ENCODE data around the gene SEC16B.
A peak's percentile ranks its signal among the peaks of the same experiment; 100 is the strongest.

The SEC16B gene

GRCh38 chr1:177969825-177970371, at the start of gene SEC16B:
TSS of gene SEC16B (minus strand) at chr1:177970058. CDS start at chr1:177967981, 2,077 bp downstream.
- Histone ChIP-seq H3K27ac (ENCODE audit: low read depth, low read length) (no peak within 1 kb of the TSS), H2AFZ (ENCODE audit: low read depth, low read length, severe bottlenecking) (peak within 1 kb of the TSS; percentile 8), H3K9ac (ENCODE audit: low read length) (no peak within 1 kb of the TSS), H3F3A (ENCODE audit: insufficient read depth) (no peaks in the 10 kb centered on the region), H3K4me2 (ENCODE audit: low read depth, low read length, poor library complexity, severe bottlenecking) (no peak within 1 kb of the TSS), H3K9me2 (replicated peaks; ENCODE audit: insufficient read depth, low read length) (no peaks in the 10 kb centered on the region), H3K36me3 (ENCODE audit: low read length) (no peaks in the 10 kb centered on the region), H3K9me3 (ENCODE audit: insufficient read depth, low read length) (no peaks in the 10 kb centered on the region), H3K4me3 (ENCODE audit: insufficient read depth, low read length, poor library complexity, severe bottlenecking) (no peak within 1 kb of the TSS), H3K27me3 (ENCODE audit: low read length) (no peaks in the 10 kb centered on the region), H4K20me1 (ENCODE audit: low read depth, low read length) (no peaks in the 10 kb centered on the region), H3K79me2 (ENCODE audit: insufficient read depth, low read length) (no peaks in the 10 kb centered on the region)
- TF ChIP-seq, protein P1, sequence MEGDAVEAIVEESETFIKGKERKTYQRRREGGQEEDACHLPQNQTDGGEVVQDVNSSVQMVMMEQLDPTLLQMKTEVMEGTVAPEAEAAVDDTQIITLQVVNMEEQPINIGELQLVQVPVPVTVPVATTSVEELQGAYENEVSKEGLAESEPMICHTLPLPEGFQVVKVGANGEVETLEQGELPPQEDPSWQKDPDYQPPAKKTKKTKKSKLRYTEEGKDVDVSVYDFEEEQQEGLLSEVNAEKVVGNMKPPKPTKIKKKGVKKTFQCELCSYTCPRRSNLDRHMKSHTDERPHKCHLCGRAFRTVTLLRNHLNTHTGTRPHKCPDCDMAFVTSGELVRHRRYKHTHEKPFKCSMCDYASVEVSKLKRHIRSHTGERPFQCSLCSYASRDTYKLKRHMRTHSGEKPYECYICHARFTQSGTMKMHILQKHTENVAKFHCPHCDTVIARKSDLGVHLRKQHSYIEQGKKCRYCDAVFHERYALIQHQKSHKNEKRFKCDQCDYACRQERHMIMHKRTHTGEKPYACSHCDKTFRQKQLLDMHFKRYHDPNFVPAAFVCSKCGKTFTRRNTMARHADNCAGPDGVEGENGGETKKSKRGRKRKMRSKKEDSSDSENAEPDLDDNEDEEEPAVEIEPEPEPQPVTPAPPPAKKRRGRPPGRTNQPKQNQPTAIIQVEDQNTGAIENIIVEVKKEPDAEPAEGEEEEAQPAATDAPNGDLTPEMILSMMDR (IDR thresholded peaks at IDR 0.05; ENCODE audit: insufficient read depth, low read length, poor library complexity, severe bottlenecking) = no peak
- no peak for TF ChIP-seq EZH2phosphoT487 (conservative IDR thresholded peaks at IDR 0.05; ENCODE audit: low read length)

DNA sequence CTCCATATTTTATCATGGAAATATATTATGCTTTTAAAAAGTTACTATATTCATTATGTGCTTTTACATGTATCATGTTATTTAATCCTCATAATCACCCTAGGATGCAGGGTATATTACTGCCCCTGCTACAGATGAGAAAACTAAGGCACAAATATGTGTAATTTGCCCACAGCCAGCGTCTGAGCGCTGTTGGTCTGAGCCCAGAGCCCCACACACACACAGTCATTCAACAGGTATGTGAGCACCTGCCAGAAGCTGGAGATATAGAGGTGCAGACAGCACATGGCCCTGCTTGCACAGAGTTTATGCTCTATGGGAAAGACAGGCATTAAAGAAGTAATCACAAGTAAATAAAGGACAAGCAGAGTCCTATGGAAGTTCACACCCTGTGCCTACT, 49.8 kb upstream of the SEC16B start:
- Histone ChIP-seq H4K20me1 (ENCODE audit: low read depth, low read length) (no peaks in the 10 kb centered on the region), H3K27me3 (ENCODE audit: low read length) (no peaks in the 10 kb centered on the region), H3K36me3 (ENCODE audit: low read length) (no peaks in the 10 kb centered on the region), H3K9ac (ENCODE audit: low read length) (no peak overlapping the region), H3F3A (ENCODE audit: insufficient read depth) (no peaks in the 10 kb centered on the region), H3K4me2 (ENCODE audit: low read depth, low read length, poor library complexity, severe bottlenecking) (no peak overlapping the region), H2AFZ (ENCODE audit: low read depth, low read length, severe bottlenecking) (no peak overlapping the region), H3K9me3 (ENCODE audit: insufficient read depth, low read length) (no peaks in the 10 kb centered on the region), H3K9me2 (replicated peaks; ENCODE audit: insufficient read depth, low read length) (peaks cover 3% of the 10 kb centered on the region; the same call in 1 of the 2 replicates), H3K4me3 (ENCODE audit: insufficient read depth, low read length, poor library complexity, severe bottlenecking) (no peak overlapping the region), H3K27ac (ENCODE audit: low read depth, low read length) (no peak overlapping the region), H3K79me2 (ENCODE audit: insufficient read depth, low read length) (no peaks in the 10 kb centered on the region)
- TF ChIP-seq EZH2phosphoT487 (conservative IDR thresholded peaks at IDR 0.05; ENCODE audit: low read length) = no peak
- TF ChIP-seq, protein P1 (IDR thresholded peaks at IDR 0.05; ENCODE audit: insufficient read depth, low read length, poor library complexity, severe bottlenecking) = no peak

- TF ChIP-seq EZH2phosphoT487 (conservative IDR thresholded peaks at IDR 0.05; ENCODE audit: low read length) = no peak
- TF ChIP-seq, protein P1 (IDR thresholded peaks at IDR 0.05; ENCODE audit: insufficient read depth, low read length, poor library complexity, severe bottlenecking) = no peak
- Histone ChIP-seq H4K20me1 (ENCODE audit: low read depth, low read length) (no peaks in the 10 kb centered on the region), H3K79me2 (ENCODE audit: insufficient read depth, low read length) (no peaks in the 10 kb centered on the region), H3K4me3 (ENCODE audit: insufficient read depth, low read length, poor library complexity, severe bottlenecking) (no peak overlapping the region), H3K9me2 (replicated peaks; ENCODE audit: insufficient read depth, low read length) (peaks cover 3% of the 10 kb centered on the region; the same call in 1 of the 2 replicates), H3F3A (ENCODE audit: insufficient read depth) (no peaks in the 10 kb centered on the region), H3K9me3 (ENCODE audit: insufficient read depth, low read length) (no peaks in the 10 kb centered on the region), H3K4me2 (ENCODE audit: low read depth, low read length, poor library complexity, severe bottlenecking) (no peak overlapping the region), H3K36me3 (ENCODE audit: low read length) (no peaks in the 10 kb centered on the region), H3K27me3 (ENCODE audit: low read length) (no peaks in the 10 kb centered on the region), H3K27ac (ENCODE audit: low read depth, low read length) (no peak overlapping the region), H3K9ac (ENCODE audit: low read length) (no peak overlapping the region), H2AFZ (ENCODE audit: low read depth, low read length, severe bottlenecking) (no peak overlapping the region)
These were observed 49.4 kb upstream of the SEC16B start for GRCh38 chr1:178019208-178019607.

Data from SU-DHL-6 (cell line).